Sigmoid colon (tissue), 7 donors: ENCODE measurements around the gene MRPL58. TPM values are rescaled to one million over a fixed set of nuclear protein-coding genes. Genes with fewer than 3 reads are reported as not detected.

Experiments
- DNase-seq: peaks from one replicate; pipeline ENCODE4 v3.0.0-alpha.2; 2019
- H3K27ac ChIP-seq, 4 donors: fragments of 200-600 bp; sonication (generic); one replicate each; pipeline ENCODE4 v1.5.1; 2016 to 2019; ENCODE audit warnings: mild to moderate bottlenecking in 1 of 4
- H3K27me3 ChIP-seq, 3 donors: fragments of 200-600 bp; sonication (generic); one replicate each; pipeline ENCODE4 v1.5.1; 2019; ENCODE audit warnings: mild to moderate bottlenecking in 1 of 3
- H3K36me3 ChIP-seq, 4 donors: fragments of 200-600 bp; sonication (generic); one replicate each; pipeline ENCODE4 v1.5.1; 2016 to 2019
- H3K4me1 ChIP-seq, 4 donors: fragments of 200-600 bp; sonication (generic); one replicate each; pipeline ENCODE4 v1.5.1; 2017 to 2019
- H3K4me3 ChIP-seq, 4 donors: fragments of 200-600 bp; sonication (generic); one replicate each; pipeline ENCODE4 v1.5.1; 2017 to 2019; ENCODE audit warnings: mild to moderate bottlenecking in 2 of 4, moderate library complexity in 1 of 4
- H3K9me3 ChIP-seq, 4 donors: fragments of 200-600 bp in 3 of 4; sonication (generic) in 3 of 4; one replicate each; pipeline versions ENCODE4 v1.5.1 to v1.6.1; 2013 to 2019
- EP300 ChIP-seq, 4 donors: sonication (generic); formaldehyde crosslinking; IDR thresholded peaks; one replicate each; pipeline ENCODE4 v1.6.1; 2017; ENCODE audit warnings: antibody characterized with exemption in 4 of 4
- POLR2A ChIP-seq, 2 donors: fragments of 450-650 bp; IDR thresholded peaks; one replicate each; pipeline ENCODE4 v1.6.1; 2016; ENCODE audit warnings: antibody characterized with exemption in 2 of 2, mild to moderate bottlenecking in 2 of 2, moderate library complexity in 2 of 2
- POLR2AphosphoS5 ChIP-seq, 4 donors: sonication (generic); formaldehyde crosslinking; IDR thresholded peaks; one replicate each; pipeline ENCODE4 v1.6.1; 2017; ENCODE audit warnings: antibody characterized with exemption in 4 of 4
- WGBS, 2 donors: extraction: QIAGEN DNeasy Blood & Tissue Kit; methylation state at CpG; one replicate each; pipeline ENCODE4 v1.1.7; 2013; 5-methylcytosine and 5-hydroxymethylcytosine counted together
- intact Hi-C: fragments of 100-400 bp; cut with DNase I; formaldehyde crosslinking; loops from one replicate; pipeline ENCODE4 v1.15.1; 2023
- polyA plus RNA-seq, 3 donors: library from polyadenylated mRNA; stranded (reverse); fragments of 200-250 nt; gene quantifications; one replicate each; pipeline ENCODE4 v1.2.3, GENCODE V29; 2013
- total RNA-seq, 4 donors: library from RNA; depleted of rRNA; stranded (reverse); fragments of >200 nt; gene quantifications; one replicate each; pipeline ENCODE4 v1.1.0, GENCODE V29; 2016
- TF ChIP-seq, protein P1 (sequence below), 4 experiments: fragments of 450-650 bp in 3 of 4; fragments of 200-600 bp in 1 of 4; IDR thresholded peaks; one replicate each; pipeline ENCODE4 v1.5.1; 2016 to 2019; ENCODE audit warnings: antibody characterized with exemption in 4 of 4, mild to moderate bottlenecking in 3 of 4, moderate library complexity in 2 of 4
- donor health status: healthy with polysubstance abuse.
- donor health status: Bipolar disorder and iron deficiency.
- donor health status: healthy.

Gene MRPL58
- total and polyA plus RNA-seq, 7 donors: 36.6 to 104 (median 56.9) TPM

DNA sequence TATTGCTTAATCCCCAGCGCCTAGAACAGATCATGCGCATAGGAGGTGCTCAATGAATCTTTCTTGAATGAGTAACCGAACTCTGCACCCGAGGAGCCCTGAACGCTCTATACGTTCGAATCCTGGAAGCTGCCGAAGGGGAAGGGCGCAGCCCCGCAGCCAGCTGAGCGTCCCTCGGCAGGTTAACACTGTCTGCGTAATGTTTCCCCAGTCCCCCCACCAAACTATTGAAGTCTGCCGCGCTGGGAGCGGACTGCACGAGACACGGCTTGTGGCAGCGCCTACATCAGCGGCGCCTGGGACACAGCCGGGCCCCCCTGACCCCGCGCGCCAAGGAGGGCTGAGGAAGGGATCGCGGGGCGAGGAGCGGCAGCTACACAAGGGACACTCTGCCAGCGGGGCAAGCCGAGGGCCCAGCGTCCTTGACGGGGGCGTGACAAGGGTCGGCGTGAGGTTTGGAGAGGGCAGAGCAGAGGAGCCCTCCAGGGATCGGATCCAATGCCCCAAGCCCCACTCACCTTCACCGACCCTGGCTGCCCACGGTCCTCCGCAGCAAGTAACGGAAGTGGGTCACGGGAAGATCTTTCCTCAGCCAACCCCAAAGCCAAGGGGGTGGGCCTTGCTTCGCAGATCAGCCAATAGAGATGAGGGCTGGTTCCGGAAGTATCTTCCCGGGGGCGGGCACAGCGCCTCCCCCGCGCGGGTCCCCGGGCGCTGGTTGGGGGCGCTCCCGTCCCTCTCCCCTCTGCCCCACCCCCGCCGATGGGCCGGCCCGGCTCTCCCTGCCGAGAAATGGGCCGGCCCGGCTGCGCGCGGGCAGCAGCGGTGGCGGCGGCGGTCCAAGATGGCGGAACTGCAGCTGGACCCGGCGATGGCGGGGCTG, 34.2 kb downstream of the MRPL58 start, which contains the start of the genes ATP5PD and KCTD2:
Gene ATP5PD, minus strand, starts transcription at position 563 of the 883 bp plus-strand sequence. CDS start 4,319 bp downstream, outside the sequence.
Gene KCTD2, plus strand, starts transcription at position 819 of the 883 bp plus-strand sequence. Its CDS starts 26 bp downstream, at position 845.
- peak within 1 kb of the TSS; percentile 96 to 100 (median 98) for H3K27ac ChIP-seq
- TF ChIP-seq POLR2AphosphoS5 (IDR thresholded peaks at IDR 0.05) (peak; percentile 98 to 100 (median 99)), EP300 (IDR thresholded peaks at IDR 0.05) (no peak), POLR2A (IDR thresholded peaks at IDR 0.05) (peak; percentile 97 to 98)
- TF ChIP-seq, protein P1, sequence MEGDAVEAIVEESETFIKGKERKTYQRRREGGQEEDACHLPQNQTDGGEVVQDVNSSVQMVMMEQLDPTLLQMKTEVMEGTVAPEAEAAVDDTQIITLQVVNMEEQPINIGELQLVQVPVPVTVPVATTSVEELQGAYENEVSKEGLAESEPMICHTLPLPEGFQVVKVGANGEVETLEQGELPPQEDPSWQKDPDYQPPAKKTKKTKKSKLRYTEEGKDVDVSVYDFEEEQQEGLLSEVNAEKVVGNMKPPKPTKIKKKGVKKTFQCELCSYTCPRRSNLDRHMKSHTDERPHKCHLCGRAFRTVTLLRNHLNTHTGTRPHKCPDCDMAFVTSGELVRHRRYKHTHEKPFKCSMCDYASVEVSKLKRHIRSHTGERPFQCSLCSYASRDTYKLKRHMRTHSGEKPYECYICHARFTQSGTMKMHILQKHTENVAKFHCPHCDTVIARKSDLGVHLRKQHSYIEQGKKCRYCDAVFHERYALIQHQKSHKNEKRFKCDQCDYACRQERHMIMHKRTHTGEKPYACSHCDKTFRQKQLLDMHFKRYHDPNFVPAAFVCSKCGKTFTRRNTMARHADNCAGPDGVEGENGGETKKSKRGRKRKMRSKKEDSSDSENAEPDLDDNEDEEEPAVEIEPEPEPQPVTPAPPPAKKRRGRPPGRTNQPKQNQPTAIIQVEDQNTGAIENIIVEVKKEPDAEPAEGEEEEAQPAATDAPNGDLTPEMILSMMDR (IDR thresholded peaks at IDR 0.05): no peak
- H3K36me3 ChIP-seq: peaks cover 6 to 25% (median 8%) of the 10 kb centered on the region in 4 donors
- H3K4me3 ChIP-seq: peak within 1 kb of the TSS; percentile 78 to 99 (median 92)
- 0% methylated on average over 72 of the region's 72 CpGs for WGBS, 2 donors
- intact Hi-C loops: loop anchor here (5.0 kb wide), 2 partner anchors 59 to 136 kb away; partner anchors contain the start of genes CDR2L and SUMO2
- DNase-seq: peak; percentile 99
- no peaks in the 10 kb centered on the region for H3K9me3 ChIP-seq
- no peaks in the 10 kb centered on the region for H3K27me3 ChIP-seq
- H3K4me1 ChIP-seq: peaks cover 0 to 35% (median 28%) of the 10 kb centered on the region in 4 donors

DNA sequence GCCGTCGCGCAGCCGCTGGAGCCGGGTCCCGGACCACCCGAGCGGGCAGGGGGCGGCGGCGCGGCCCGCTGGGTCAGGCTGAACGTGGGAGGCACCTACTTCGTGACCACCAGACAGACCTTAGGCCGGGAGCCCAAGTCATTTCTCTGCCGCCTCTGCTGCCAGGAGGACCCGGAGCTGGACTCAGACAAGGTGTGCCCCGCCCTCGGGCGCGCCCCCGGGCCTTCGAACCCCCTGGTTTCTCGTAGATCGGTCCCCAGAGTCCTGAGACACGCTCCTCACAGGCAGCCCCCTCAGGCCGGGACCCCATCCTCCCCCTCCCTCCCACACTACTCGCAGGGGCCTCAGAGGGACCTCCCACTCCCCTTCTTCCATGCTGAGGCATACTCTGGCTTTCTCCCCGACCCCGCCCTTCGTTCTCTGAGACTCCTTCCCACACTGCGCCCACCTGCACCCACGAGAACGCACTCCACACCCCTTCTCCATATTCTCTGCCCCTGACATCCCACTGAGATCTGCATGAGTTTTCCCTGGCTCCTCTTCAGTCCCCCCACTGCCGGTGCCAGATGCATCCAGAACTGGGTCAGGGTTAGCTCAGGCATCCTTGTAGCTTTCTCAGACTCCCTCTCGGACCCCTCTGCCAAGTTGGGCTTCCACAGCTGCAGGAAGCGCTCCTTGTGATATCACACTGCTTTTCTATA, 35.1 kb downstream of the MRPL58 start:
- H3K4me3 ChIP-seq: peak overlapping the region; percentile 78 to 99 (median 92)
- H3K4me1 ChIP-seq: peaks cover 0 to 35% (median 28%) of the 10 kb centered on the region in 4 donors
- DNase-seq: peak; percentile 80
- H3K27ac ChIP-seq: peak overlapping the region; percentile 96 to 100 (median 98)
- H3K36me3 ChIP-seq: peaks cover 0 to 24% (median 0%) of the 10 kb centered on the region in 4 donors
- WGBS, 2 donors: 1% methylated on average over 38 of the region's 38 CpGs
- TF ChIP-seq, protein P1 (IDR thresholded peaks at IDR 0.05): no peak
- TF ChIP-seq POLR2A (IDR thresholded peaks at IDR 0.05) (no peak), EP300 (IDR thresholded peaks at IDR 0.05) (no peak)
- no peaks in the 10 kb centered on the region for H3K27me3 ChIP-seq
- intact Hi-C loops: loop anchor here (5.0 kb wide), 2 partner anchors 60 to 135 kb away; partner anchors contain the start of genes CDR2L and SUMO2
- H3K9me3 ChIP-seq: no peaks in the 10 kb centered on the region

DNA sequence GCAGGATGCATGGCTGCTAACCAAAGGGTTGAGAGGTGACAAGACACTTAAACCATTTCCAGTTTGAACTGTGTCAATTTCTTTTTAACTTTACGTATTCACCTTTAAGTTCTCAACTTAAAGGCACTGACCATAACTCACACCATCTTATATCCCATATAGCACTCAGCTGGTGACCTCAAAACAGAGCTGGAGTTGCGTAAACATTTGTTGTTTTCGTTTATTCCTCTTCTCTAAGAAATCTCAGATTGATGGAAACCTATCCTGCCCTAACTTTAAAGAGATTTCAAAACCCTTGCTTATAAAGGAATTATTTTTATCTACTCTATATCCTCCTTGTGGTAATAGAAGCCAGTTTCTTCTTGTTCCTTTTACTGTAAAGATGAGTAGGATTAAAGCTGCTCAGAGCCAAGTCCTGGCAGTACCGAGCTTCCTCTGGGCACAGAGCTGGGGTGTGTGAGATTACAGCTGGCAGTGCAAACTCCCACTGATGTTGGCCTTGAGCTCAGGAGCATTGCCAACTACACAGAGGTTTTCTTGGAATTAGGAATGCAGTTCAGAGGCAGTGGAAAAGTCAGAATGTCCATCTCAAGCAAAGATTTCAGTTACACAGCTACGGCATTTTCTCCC, 35.9 kb downstream of the MRPL58 start:
- H3K36me3 ChIP-seq: peaks cover 0 to 32% (median 7%) of the 10 kb centered on the region in 4 donors
- TF ChIP-seq, protein P1 (IDR thresholded peaks at IDR 0.05): no peak
- TF ChIP-seq POLR2A (IDR thresholded peaks at IDR 0.05): no peak
- TF ChIP-seq POLR2AphosphoS5 (IDR thresholded peaks at IDR 0.05): no peak
- no peak for TF ChIP-seq EP300 (IDR thresholded peaks at IDR 0.05)
- H3K4me1 ChIP-seq: peaks cover 0 to 35% (median 28%) of the 10 kb centered on the region in 4 donors
- peak overlapping the region; percentile 96 to 100 (median 98) for H3K27ac ChIP-seq
- no peaks in the 10 kb centered on the region for H3K9me3 ChIP-seq
- peak overlapping the region in 3 of 4 donors; percentile 78 to 99 (median 89) for H3K4me3 ChIP-seq
- intact Hi-C loops: loop anchor here (5.0 kb wide), 2 partner anchors 61 to 134 kb away; partner anchors contain the start of genes CDR2L and SUMO2
- WGBS, 2 donors: 38 to 50% methylated on average over 5 of the region's 5 CpGs
- DNase-seq: no peak
- H3K27me3 ChIP-seq: no peaks in the 10 kb centered on the region

DNA sequence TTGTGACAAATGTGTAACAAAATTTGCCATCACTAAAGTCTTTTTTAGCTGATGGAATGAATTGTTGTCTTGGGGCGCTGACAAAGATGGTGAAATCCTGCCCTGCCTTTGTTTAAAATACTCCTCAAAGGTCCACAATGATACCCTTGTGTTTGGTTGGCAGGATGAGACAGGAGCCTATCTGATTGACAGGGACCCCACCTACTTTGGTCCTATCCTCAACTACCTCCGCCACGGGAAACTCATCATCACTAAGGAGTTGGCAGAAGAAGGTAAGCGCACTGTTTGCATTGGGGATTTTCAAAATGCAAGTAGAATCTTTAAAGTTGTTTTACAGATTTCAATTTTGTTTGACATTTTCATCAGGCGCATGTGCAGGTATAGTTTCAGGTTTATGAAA, 36.6 kb downstream of the MRPL58 start:
- no peaks in the 10 kb centered on the region for H3K27me3 ChIP-seq
- no peak for DNase-seq
- peaks cover 0 to 39% (median 12%) of the 10 kb centered on the region in 4 donors for H3K36me3 ChIP-seq
- 87 to 90% methylated on average over 5 of the region's 5 CpGs for WGBS, 2 donors
- intact Hi-C loops: loop anchor here (5.0 kb wide), 2 partner anchors 62 to 133 kb away; partner anchors contain the start of genes CDR2L and SUMO2
- peaks cover 0 to 35% (median 28%) of the 10 kb centered on the region in 4 donors for H3K4me1 ChIP-seq
- H3K4me3 ChIP-seq: no peak overlapping the region
- H3K27ac ChIP-seq: peak overlapping the region; percentile 96 to 100 (median 98)
- no peak for TF ChIP-seq POLR2A (IDR thresholded peaks at IDR 0.05)
- TF ChIP-seq EP300 (IDR thresholded peaks at IDR 0.05): no peak
- no peaks in the 10 kb centered on the region for H3K9me3 ChIP-seq
